Measurements from ENCODE around the gene CPLANE1. TPM values are rescaled to one million over a fixed set of nuclear protein-coding genes. Genes with fewer than 3 reads are reported as not detected.

Gene CPLANE1
- total and polyA plus RNA-seq, 2 donors (not counting 3 experiments of a cell fraction or from before 2014, with no cell fraction given): 4.6 to 21.5 TPM

Small RNA genes lying within 50 kb of the gene (small RNA-seq; reads per million reads assigned to genes)
- not detected for gene C8orf59P2 (ENCODE audit: insufficient read depth, insufficient read length, low read depth, low replicate concordance)

Other genes with a start within 250 kb of the CPLANE1 start
- gene NUP155, start 121.7 kb upstream of the CPLANE1 start, total RNA-seq: 35.5 and 36.6 TPM in 2 replicates
- 10.1 and 11.1 TPM in 2 replicates for gene NUP155, start 121.7 kb upstream of the CPLANE1 start, polyA plus RNA-seq
- 33.1 and 37.3 TPM in 2 replicates for gene WDR70, start 129.9 kb upstream of the CPLANE1 start, total RNA-seq
- gene WDR70, start 129.9 kb upstream of the CPLANE1 start, polyA plus RNA-seq: 6.7 and 8.4 TPM in 2 replicates